IMR-90 (cell line): ENCODE results near the gene NADSYN1. TPM values are rescaled to one million over a fixed set of nuclear protein-coding genes. Genes with fewer than 3 reads are reported as not detected.

Experiments
- ATAC-seq: fragments of 200-7000 bp; cut with Tn5 transposase; 2 replicates; pipeline ENCODE4 v1.9.1; 2020; ENCODE audit warnings: low read depth, mild to moderate bottlenecking, moderate library complexity
- BruUV-seq: library from RNA; stranded (reverse); fragments of 400-500 nt; replicated peaks from 2 replicates; lab custom pipeline; 2021; lab: Mats Ljungman, UMichigan
- CTCF ChIA-PET: fragments of 300-600 bp; formaldehyde crosslinking; extraction: SDS; loops from one replicate; lab custom pipeline; 2021; ENCODE audit warnings: antibody characterized with exemption; lab: Yijun Ruan, JAX
- POLR2A ChIA-PET: fragments of 300-600 bp; sonication (Branson Sonifier 250); formaldehyde crosslinking; loops from one replicate; lab custom pipeline; 2022; ENCODE audit warnings: antibody characterized with exemption; ENCODE audit not compliant: unreplicated experiment; lab: Charles Lee
- DNase-seq: peaks from one replicate; pipeline ENCODE4 v3.0.0; 2013
- H2AFZ ChIP-seq: replicated peaks from 2 replicates; pipeline ENCODE3; 2013; ENCODE audit warnings: low read length, mild to moderate bottlenecking; ENCODE audit not compliant: poor library complexity
- H2AK5ac ChIP-seq: 2 replicates; pipeline ENCODE4 v1.6.1; 2013; ENCODE audit warnings: low read depth, low read length, inconsistent platforms
- H2AK9ac ChIP-seq: replicated peaks from 2 replicates; pipeline ENCODE3; 2013; ENCODE audit warnings: mild to moderate bottlenecking, low read depth, low read length, moderate library complexity; ENCODE audit not compliant: poor library complexity
- H2BK120ac ChIP-seq: 2 replicates; pipeline ENCODE4 v1.6.1; 2013; ENCODE audit warnings: low read depth, low read length, inconsistent platforms
- H2BK15ac ChIP-seq: 3 replicates; pipeline ENCODE4 v1.6.1; 2013; ENCODE audit warnings: low read depth, low read length, inconsistent platforms
- H2BK20ac ChIP-seq: 2 replicates; pipeline ENCODE4 v1.6.1; 2013; ENCODE audit warnings: low read depth, mild to moderate bottlenecking, inconsistent platforms, low read length, moderate library complexity
- H2BK5ac ChIP-seq: 2 replicates; pipeline ENCODE4 v1.6.1; 2013; ENCODE audit warnings: mild to moderate bottlenecking, low read depth, low read length, inconsistent platforms; ENCODE audit not compliant: poor library complexity, severe bottlenecking
- H3K14ac ChIP-seq: replicated peaks from 2 replicates; pipeline ENCODE4 v1.6.1; 2013; ENCODE audit warnings: low read depth, low read length, inconsistent platforms
- H3K18ac ChIP-seq: 2 replicates; pipeline ENCODE4 v1.6.1; 2013; ENCODE audit warnings: low read depth, low read length, control low read depth
- H3K23ac ChIP-seq: 2 replicates; pipeline ENCODE4 v1.6.1; 2013; ENCODE audit warnings: low read depth, low read length, inconsistent platforms
- H3K27ac ChIP-seq: 2 replicates; pipeline ENCODE4 v1.5.1; 2013; ENCODE audit warnings: mild to moderate bottlenecking, control low read depth, low read length; ENCODE audit not compliant: insufficient read depth
- H3K27me3 ChIP-seq: 2 replicates; pipeline ENCODE4 v1.6.1; 2013; ENCODE audit warnings: low read length; ENCODE audit not compliant: control insufficient read depth, insufficient read depth
- H3K36me3 ChIP-seq: 2 replicates; pipeline ENCODE4 v1.6.1; 2013; ENCODE audit warnings: low read length, mixed read lengths; ENCODE audit not compliant: control insufficient read depth, insufficient read depth
- H3K4ac ChIP-seq: 2 replicates; pipeline ENCODE4 v1.6.1; 2013; ENCODE audit warnings: low read depth, low read length, inconsistent platforms
- H3K4me1 ChIP-seq: 2 replicates; pipeline ENCODE4 v1.6.1; 2013; ENCODE audit warnings: low read length, mixed read lengths; ENCODE audit not compliant: control insufficient read depth, insufficient read depth
- H3K4me2 ChIP-seq: 2 replicates; pipeline ENCODE4 v1.6.1; 2013; ENCODE audit warnings: low read depth, mild to moderate bottlenecking, control low read depth, low read length, moderate library complexity
- H3K4me3 ChIP-seq: 2 replicates; pipeline ENCODE4 v1.5.1; 2013; ENCODE audit warnings: low read depth, mild to moderate bottlenecking, control low read depth, low read length, moderate library complexity; ENCODE audit not compliant: insufficient read depth
- H3K56ac ChIP-seq: 2 replicates; pipeline ENCODE4 v1.6.1; 2013; ENCODE audit warnings: low read length, inconsistent platforms; ENCODE audit not compliant: insufficient read depth; ENCODE audit errors: extremely low read depth
- H3K79me1 ChIP-seq, 2 experiments: 2 replicates each; pipeline ENCODE4 v1.6.1; 2013; ENCODE audit warnings: low read length in 2 of 2, inconsistent platforms in 1 of 2, low read depth in 1 of 2
- H3K9ac ChIP-seq: 2 replicates; pipeline ENCODE4 v1.6.1; 2013; ENCODE audit warnings: low read depth, low read length, control low read depth
- H3K9me1 ChIP-seq: 2 replicates; pipeline ENCODE4 v1.6.1; 2013; ENCODE audit warnings: low read length, inconsistent platforms; ENCODE audit not compliant: insufficient read depth
- H3K9me3 ChIP-seq: 2 replicates; pipeline ENCODE4 v1.6.1; 2013; ENCODE audit warnings: low read length; ENCODE audit not compliant: control insufficient read depth, insufficient read depth
- H4K20me1 ChIP-seq: 2 replicates; pipeline ENCODE4 v1.6.1; 2013; ENCODE audit warnings: low read length, inconsistent platforms; ENCODE audit not compliant: insufficient read depth
- H4K5ac ChIP-seq: 2 replicates; pipeline ENCODE4 v1.6.1; 2013; ENCODE audit warnings: mild to moderate bottlenecking, low read depth, low read length, control low read depth
- H4K8ac ChIP-seq, 2 experiments: 2 replicates each; pipeline ENCODE4 v1.6.1; 2013; ENCODE audit warnings: low read depth in 2 of 2, low read length in 2 of 2, control low read depth in 1 of 2, inconsistent platforms in 1 of 2
- H4K91ac ChIP-seq: 2 replicates; pipeline ENCODE4 v1.6.1; 2013; ENCODE audit warnings: low read depth, low read length, inconsistent platforms; ENCODE audit not compliant: insufficient read depth
- BHLHE40 ChIP-seq: fragments of 150-350 bp; IDR thresholded peaks from 2 replicates; pipeline ENCODE4 v1.6.1; 2016; ENCODE audit warnings: mild to moderate bottlenecking, low read depth, low read length
- CEBPB ChIP-seq: IDR thresholded peaks from 2 replicates; pipeline ENCODE4 v1.6.1; 2012; ENCODE audit warnings: low read depth, low read length, improper control_type of control experiment
- CHD1 ChIP-seq: IDR thresholded peaks from 2 replicates; pipeline ENCODE4 v1.6.1; 2012; ENCODE audit warnings: low read depth, low read length, improper control_type of control experiment
- CTCF ChIP-seq: conservative IDR thresholded peaks from 2 replicates; pipeline ENCODE4 v1.5.1; 2012; ENCODE audit warnings: mild to moderate bottlenecking, low read depth, low read length, improper control_type of control experiment
- FOS ChIP-seq: fragments of 150-350 bp; IDR thresholded peaks from 2 replicates; pipeline ENCODE4 v1.6.1; 2016; ENCODE audit warnings: low read depth, low read length
- MAFK ChIP-seq: IDR thresholded peaks from 2 replicates; pipeline ENCODE4 v1.6.1; 2012; ENCODE audit warnings: low read depth, low read length, improper control_type of control experiment
- MAZ ChIP-seq: IDR thresholded peaks from 2 replicates; pipeline ENCODE4 v1.6.1; 2012; ENCODE audit warnings: low read depth, mild to moderate bottlenecking, low read length, improper control_type of control experiment, moderate library complexity, borderline replicate concordance
- MXI1 ChIP-seq: IDR thresholded peaks from 2 replicates; pipeline ENCODE4 v1.6.1; 2012; ENCODE audit warnings: low read depth, mild to moderate bottlenecking, low read length, moderate library complexity, borderline replicate concordance
- NFE2L2 ChIP-seq: fragments of 150-350 bp; IDR thresholded peaks from 2 replicates; pipeline ENCODE4 v1.6.1; 2016; ENCODE audit warnings: low read depth, mild to moderate bottlenecking, low read length
- POLR2A ChIP-seq: IDR thresholded peaks from 2 replicates; pipeline ENCODE4 v1.6.1; 2012; ENCODE audit warnings: mild to moderate bottlenecking, low read depth, low read length
- RAD21 ChIP-seq: IDR thresholded peaks from 2 replicates; pipeline ENCODE4 v1.6.1; 2012; ENCODE audit warnings: low read length, improper control_type of control experiment
- RCOR1 ChIP-seq: IDR thresholded peaks from 2 replicates; pipeline ENCODE4 v1.6.1; 2012; ENCODE audit warnings: mild to moderate bottlenecking, low read length, improper control_type of control experiment; ENCODE audit not compliant: insufficient replicate concordance
- RFX5 ChIP-seq: IDR thresholded peaks from 2 replicates; pipeline ENCODE4 v1.8.0; 2012; ENCODE audit warnings: low read depth, mild to moderate bottlenecking, low read length, moderate library complexity
- SMC3 ChIP-seq: fragments of 150-350 bp; IDR thresholded peaks from 2 replicates; pipeline ENCODE4 v1.6.1; 2016; ENCODE audit warnings: low read depth, mild to moderate bottlenecking, antibody characterized with exemption, low read length, moderate library complexity
- WGBS, 2 experiments: methylation state at CpG; one replicate each; pipeline versions ENCODE4 v1.1.5 to v1.1.7; 2013; ENCODE audit warnings: missing lambda C conversion rate in 2 of 2; ENCODE audit not compliant: insufficient read length in 1 of 2; ENCODE audit errors: extremely low coverage in 2 of 2; 5-methylcytosine and 5-hydroxymethylcytosine counted together
- dilution Hi-C: fragments of 300-500 bp; cut with HindIII; formaldehyde crosslinking; loops from one replicate; pipeline ENCODE4 v1.14.3; 2018; ENCODE audit warnings: low sequenced_read_pairs; ENCODE audit not compliant: unreplicated experiment
- in situ Hi-C: fragments of 300-500 bp; cut with MboI; formaldehyde crosslinking; loops from 3 replicates; pipeline ENCODE4 v1.14.3; 2019; ENCODE audit warnings: low sequenced_read_pairs, inconsistent platforms, mixed read lengths
- intact Hi-C: fragments of 100-400 bp; cut with micrococcal nuclease; formaldehyde crosslinking; loops from 2 replicates; pipeline ENCODE4 v1.10.0; 2022
- polyA plus RNA-seq, 3 experiments: library from polyadenylated mRNA; depleted of rRNA; stranded (reverse); fragments of >200 nt; gene quantifications; 2 replicates each; pipeline ENCODE4 v1.2.3, GENCODE V29; 2012; ENCODE audit warnings: low replicate concordance in 1 of 3
- total RNA-seq: library from RNA; depleted of rRNA; stranded (reverse); fragments of >200 nt; gene quantifications from 2 replicates; pipeline ENCODE4 v1.2.3, GENCODE V29; 2012
- TF ChIP-seq, protein P1 (sequence below): fragments of 150-350 bp; IDR thresholded peaks from 2 replicates; pipeline ENCODE4 v1.6.1; 2017; ENCODE audit warnings: mild to moderate bottlenecking, antibody characterized with exemption, low read length, low read depth
- TF ChIP-seq, protein P2 (sequence below): fragments of 150-350 bp; IDR thresholded peaks from 2 replicates; pipeline ENCODE4 v1.6.1; 2016; ENCODE audit warnings: low read depth, mild to moderate bottlenecking, low read length, moderate library complexity, borderline replicate concordance

NADSYN1 gene
- total and polyA plus RNA-seq, 2 of the 4 experiments (the other 2 are of a cell fraction): 69.5 to 70.4 TPM

GRCh38 chr11:71467164-71467563 lies 14.2 kb downstream of the NADSYN1 start:
- H2BK15ac ChIP-seq: no peak overlapping the region
- dilution Hi-C loops: no loop called here
- H3K79me1 ChIP-seq: no peaks in the 10 kb centered on the region; a peak in 1 of 4 replicates
- no peak overlapping the region for H2AK5ac ChIP-seq
- H2AFZ ChIP-seq: no peak overlapping the region
- no peak overlapping the region for H3K9ac ChIP-seq
- no peaks in the 10 kb centered on the region for H3K27me3 ChIP-seq
- H3K23ac ChIP-seq: no peak overlapping the region
- H3K14ac ChIP-seq: no peak overlapping the region
- no peak overlapping the region for H2BK120ac ChIP-seq
- H3K9me3 ChIP-seq: no peaks in the 10 kb centered on the region
- BruUV-seq: no TSS peak
- H3K18ac ChIP-seq: no peak overlapping the region
- H3K4me1 ChIP-seq: no peaks in the 10 kb centered on the region
- H3K27ac ChIP-seq: no peak overlapping the region
- peaks cover 34% of the 10 kb centered on the region for H3K36me3 ChIP-seq
- ChIA-PET CTCF (no interaction called here), POLR2A (no interaction called here)
- in situ Hi-C loops: no loop called here
- H4K8ac ChIP-seq: no peak overlapping the region
- DNase-seq: no peak
- H3K56ac ChIP-seq: no peak overlapping the region
- no peak overlapping the region for H4K5ac ChIP-seq
- no peaks in the 10 kb centered on the region for H4K20me1 ChIP-seq
- H3K4me3 ChIP-seq: no peak overlapping the region
- WGBS, 2 experiments: no CpG with 5 or more reads among the region's 6 CpGs
- H2BK5ac ChIP-seq: no peak overlapping the region
- no peak overlapping the region for H3K4me2 ChIP-seq
- no peak overlapping the region for H2AK9ac ChIP-seq
- intact Hi-C loops: no loop called here
- no peak overlapping the region for H3K4ac ChIP-seq
- H2BK20ac ChIP-seq: no peak overlapping the region
- ATAC-seq: no peak
- TF ChIP-seq POLR2A (no peak), CHD1 (no peak), MXI1 (no peak), BHLHE40 (no peak), CTCF (no peak), NFE2L2 (no peak), MAFK (no peak), SMC3 (no peak), RCOR1 (no peak), RFX5 (no peak), MAZ (no peak), CEBPB (no peak), FOS (no peak), RAD21 (no peak)
- TF ChIP-seq, protein P1, sequence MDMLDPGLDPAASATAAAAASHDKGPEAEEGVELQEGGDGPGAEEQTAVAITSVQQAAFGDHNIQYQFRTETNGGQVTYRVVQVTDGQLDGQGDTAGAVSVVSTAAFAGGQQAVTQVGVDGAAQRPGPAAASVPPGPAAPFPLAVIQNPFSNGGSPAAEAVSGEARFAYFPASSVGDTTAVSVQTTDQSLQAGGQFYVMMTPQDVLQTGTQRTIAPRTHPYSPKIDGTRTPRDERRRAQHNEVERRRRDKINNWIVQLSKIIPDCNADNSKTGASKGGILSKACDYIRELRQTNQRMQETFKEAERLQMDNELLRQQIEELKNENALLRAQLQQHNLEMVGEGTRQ: no peak
- TF ChIP-seq, protein P2, sequence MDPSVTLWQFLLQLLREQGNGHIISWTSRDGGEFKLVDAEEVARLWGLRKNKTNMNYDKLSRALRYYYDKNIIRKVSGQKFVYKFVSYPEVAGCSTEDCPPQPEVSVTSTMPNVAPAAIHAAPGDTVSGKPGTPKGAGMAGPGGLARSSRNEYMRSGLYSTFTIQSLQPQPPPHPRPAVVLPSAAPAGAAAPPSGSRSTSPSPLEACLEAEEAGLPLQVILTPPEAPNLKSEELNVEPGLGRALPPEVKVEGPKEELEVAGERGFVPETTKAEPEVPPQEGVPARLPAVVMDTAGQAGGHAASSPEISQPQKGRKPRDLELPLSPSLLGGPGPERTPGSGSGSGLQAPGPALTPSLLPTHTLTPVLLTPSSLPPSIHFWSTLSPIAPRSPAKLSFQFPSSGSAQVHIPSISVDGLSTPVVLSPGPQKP: no peak
- no peak overlapping the region for H4K91ac ChIP-seq
- H3K9me1 ChIP-seq: no peaks in the 10 kb centered on the region
